HG03565 (cell line): ENCODE data around the gene CCDC93.

ENCODE experiments used
- ATAC-seq: cut with Tn5 transposase; IDR thresholded peaks from one replicate; pipeline ENCODE4 v1.9.1; 2021; ENCODE audit warnings: mild to moderate bottlenecking, moderate library complexity; ENCODE audit not compliant: unreplicated experiment

Gene CCDC93

GRCh38 chr2:117958186-117958585 is 55.7 kb downstream of the CCDC93 start:
- ATAC-seq = no peak

- no peak for ATAC-seq
These were observed 56.3 kb downstream of the CCDC93 start for GRCh38 chr2:117957616-117958015.

GRCh38 chr2:117956036-117956796 is 57.7 kb downstream of the CCDC93 start:
- no peak for ATAC-seq

GRCh38 chr2:117953231-117953630 is 60.6 kb downstream of the CCDC93 start:
- no peak for ATAC-seq

GRCh38 chr2:117952701-117953100 is 61.2 kb downstream of the CCDC93 start:
- no peak for ATAC-seq

- no peak for ATAC-seq
These were observed 61.6 kb downstream of the CCDC93 start for GRCh38 chr2:117952228-117952627.

- ATAC-seq = no peak
These were observed 64.1 kb downstream of the CCDC93 start for GRCh38 chr2:117949806-117950205.

- ATAC-seq = no peak
These were observed 65.3 kb downstream of the CCDC93 start for GRCh38 chr2:117948615-117949014.

GRCh38 chr2:117945296-117945695 is 68.6 kb downstream of the CCDC93 start:
- no peak for ATAC-seq

- ATAC-seq = no peak
These were observed 69.1 kb downstream of the CCDC93 start for GRCh38 chr2:117944816-117945215.

- ATAC-seq = no peak
These were observed 70.7 kb downstream of the CCDC93 start for GRCh38 chr2:117943013-117943672.

- no peak for ATAC-seq
These were observed 71.3 kb downstream of the CCDC93 start for GRCh38 chr2:117942551-117942950.

- no peak for ATAC-seq
These were observed 72.2 kb downstream of the CCDC93 start for GRCh38 chr2:117941693-117942092.

GRCh38 chr2:117940436-117940835 is 73.4 kb downstream of the CCDC93 start:
- no peak for ATAC-seq

GRCh38 chr2:117938611-117939010 is 75.3 kb downstream of the CCDC93 start:
- no peak for ATAC-seq

- no peak for ATAC-seq
These were observed 76.9 kb downstream of the CCDC93 start for GRCh38 chr2:117936871-117937428.

- no peak for ATAC-seq
These were observed 77.9 kb downstream of the CCDC93 start for GRCh38 chr2:117935954-117936353.

- no peak for ATAC-seq
These were observed 78.4 kb downstream of the CCDC93 start for GRCh38 chr2:117935456-117935855.

GRCh38 chr2:117933884-117934354 is 80.0 kb downstream of the CCDC93 start:
- ATAC-seq = no peak

GRCh38 chr2:117931978-117932377 is 81.9 kb downstream of the CCDC93 start:
- ATAC-seq = no peak

GRCh38 chr2:117931266-117931665 is 82.6 kb downstream of the CCDC93 start:
- ATAC-seq = no peak

- no peak for ATAC-seq
These were observed 83.1 kb downstream of the CCDC93 start for GRCh38 chr2:117930775-117931174.
